ENCODE data around the gene ZBTB7C. TPM values are rescaled to one million over a fixed set of nuclear protein-coding genes. Genes with fewer than 3 reads are reported as not detected.

ZBTB7C gene
- total RNA-seq, 2 experiments from 2014 or later: not detected

DNA sequence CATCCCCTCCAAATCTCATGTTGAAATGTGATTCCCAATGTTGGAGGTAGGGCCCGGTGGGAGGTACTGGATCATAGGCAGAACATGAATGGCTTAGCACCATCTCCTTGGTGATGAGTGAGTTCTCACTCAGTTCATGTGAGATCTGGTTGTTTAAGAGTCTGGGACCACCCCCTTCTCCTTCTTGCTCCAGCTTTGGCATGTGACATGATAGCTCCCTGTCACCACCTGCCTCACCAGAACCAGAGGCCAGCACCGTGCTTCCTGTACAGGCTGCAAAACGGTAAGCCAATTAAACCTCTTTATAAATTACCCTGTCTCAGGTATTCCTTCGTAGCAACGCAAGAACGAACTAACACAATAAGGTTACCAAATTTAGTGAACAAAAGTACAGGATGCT is 95.4 kb downstream of the ZBTB7C start:
- intact Hi-C loops (cut with micrococcal nuclease; ENCODE audit: unreplicated experiment): no loop called here

DNA sequence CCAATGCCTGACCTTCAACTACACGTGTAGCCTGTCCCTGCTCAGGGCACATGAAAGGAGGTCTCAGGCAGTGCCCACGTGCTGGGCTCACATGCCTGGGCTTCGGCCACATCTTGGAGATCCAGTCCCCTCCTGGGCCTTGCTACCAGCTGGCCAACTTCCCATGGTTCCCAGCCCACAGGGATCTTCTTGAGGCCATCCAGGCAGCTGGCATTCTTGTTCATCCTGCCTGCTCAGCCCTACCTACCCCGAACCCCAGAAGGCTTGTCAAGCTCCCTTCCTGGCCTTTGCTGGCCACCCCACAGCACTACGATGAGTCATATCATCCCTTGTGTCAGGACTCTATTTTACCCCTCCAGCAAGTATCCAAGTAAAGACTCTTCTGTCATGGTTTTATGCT is 97.1 kb downstream of the ZBTB7C start:
- no peaks in the 10 kb centered on the region for H4K20me1 ChIP-seq (ENCODE audit: insufficient read depth, low read length)
- H3K4me2 ChIP-seq (ENCODE audit: low read length): no peak overlapping the region
- H3K79me2 ChIP-seq (ENCODE audit: insufficient read depth, low read depth, low read length): no peaks in the 10 kb centered on the region
- H3K9me2 ChIP-seq (ENCODE audit: insufficient read depth, low read length): no peaks in the 10 kb centered on the region
- ChIA-PET CTCF (ENCODE audit: unreplicated experiment) (no interaction called here), POLR2A (no interaction called here)
- H3K4me3 ChIP-seq (ENCODE audit: low read depth, low read length, poor library complexity, severe bottlenecking): no peak overlapping the region
- H3K36me3 ChIP-seq (ENCODE audit: insufficient read depth, low read length): no peaks in the 10 kb centered on the region
- H2AFZ ChIP-seq (ENCODE audit: low read length): no peak overlapping the region
- no peak overlapping the region for H3K27ac ChIP-seq (ENCODE audit: low read depth, low read length, poor library complexity, severe bottlenecking)
- DNase-seq (ENCODE audit: low spot score): no peak
- H3K9me3 ChIP-seq (ENCODE audit: low read length): no peaks in the 10 kb centered on the region
- intact Hi-C loops (cut with micrococcal nuclease; ENCODE audit: unreplicated experiment): no loop called here
- H3K4me1 ChIP-seq (ENCODE audit: insufficient read depth, low read length, poor library complexity, severe bottlenecking): no peaks in the 10 kb centered on the region
- no peak for TF ChIP-seq EZH2phosphoT487 (IDR thresholded peaks at IDR 0.05; ENCODE audit: borderline replicate concordance, low read depth, low read length)
- TF ChIP-seq, protein P1, sequence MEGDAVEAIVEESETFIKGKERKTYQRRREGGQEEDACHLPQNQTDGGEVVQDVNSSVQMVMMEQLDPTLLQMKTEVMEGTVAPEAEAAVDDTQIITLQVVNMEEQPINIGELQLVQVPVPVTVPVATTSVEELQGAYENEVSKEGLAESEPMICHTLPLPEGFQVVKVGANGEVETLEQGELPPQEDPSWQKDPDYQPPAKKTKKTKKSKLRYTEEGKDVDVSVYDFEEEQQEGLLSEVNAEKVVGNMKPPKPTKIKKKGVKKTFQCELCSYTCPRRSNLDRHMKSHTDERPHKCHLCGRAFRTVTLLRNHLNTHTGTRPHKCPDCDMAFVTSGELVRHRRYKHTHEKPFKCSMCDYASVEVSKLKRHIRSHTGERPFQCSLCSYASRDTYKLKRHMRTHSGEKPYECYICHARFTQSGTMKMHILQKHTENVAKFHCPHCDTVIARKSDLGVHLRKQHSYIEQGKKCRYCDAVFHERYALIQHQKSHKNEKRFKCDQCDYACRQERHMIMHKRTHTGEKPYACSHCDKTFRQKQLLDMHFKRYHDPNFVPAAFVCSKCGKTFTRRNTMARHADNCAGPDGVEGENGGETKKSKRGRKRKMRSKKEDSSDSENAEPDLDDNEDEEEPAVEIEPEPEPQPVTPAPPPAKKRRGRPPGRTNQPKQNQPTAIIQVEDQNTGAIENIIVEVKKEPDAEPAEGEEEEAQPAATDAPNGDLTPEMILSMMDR (conservative IDR thresholded peaks at IDR 0.05; ENCODE audit: low read length): no peak
- BruUV-seq (replicated peaks): no TSS peak

More for the DNA sequence above, 95.4 kb downstream of the ZBTB7C start:
- H3K4me2 ChIP-seq (ENCODE audit: low read length): no peak overlapping the region
- H3K4me1 ChIP-seq (ENCODE audit: insufficient read depth, low read length, poor library complexity, severe bottlenecking): no peaks in the 10 kb centered on the region
- H2AFZ ChIP-seq (ENCODE audit: low read length): no peak overlapping the region
- POLR2A ChIA-PET: no interaction called here
- H4K20me1 ChIP-seq (ENCODE audit: insufficient read depth, low read length): no peaks in the 10 kb centered on the region
- TF ChIP-seq EZH2phosphoT487 (IDR thresholded peaks at IDR 0.05; ENCODE audit: borderline replicate concordance, low read depth, low read length): no peak
- TF ChIP-seq, protein P1 (conservative IDR thresholded peaks at IDR 0.05; ENCODE audit: low read length): no peak
- no peaks in the 10 kb centered on the region for H3K9me2 ChIP-seq (ENCODE audit: insufficient read depth, low read length)
- no peak for DNase-seq (ENCODE audit: low spot score)
- H3K79me2 ChIP-seq (ENCODE audit: insufficient read depth, low read depth, low read length): no peaks in the 10 kb centered on the region
- no TSS peak for BruUV-seq (replicated peaks)
- H3K36me3 ChIP-seq (ENCODE audit: insufficient read depth, low read length): no peaks in the 10 kb centered on the region
- no peak overlapping the region for H3K4me3 ChIP-seq (ENCODE audit: low read depth, low read length, poor library complexity, severe bottlenecking)
- CTCF ChIA-PET (ENCODE audit: unreplicated experiment): no interaction called here
- no peaks in the 10 kb centered on the region for H3K9me3 ChIP-seq (ENCODE audit: low read length)
- no peak overlapping the region for H3K27ac ChIP-seq (ENCODE audit: low read depth, low read length, poor library complexity, severe bottlenecking)

DNA sequence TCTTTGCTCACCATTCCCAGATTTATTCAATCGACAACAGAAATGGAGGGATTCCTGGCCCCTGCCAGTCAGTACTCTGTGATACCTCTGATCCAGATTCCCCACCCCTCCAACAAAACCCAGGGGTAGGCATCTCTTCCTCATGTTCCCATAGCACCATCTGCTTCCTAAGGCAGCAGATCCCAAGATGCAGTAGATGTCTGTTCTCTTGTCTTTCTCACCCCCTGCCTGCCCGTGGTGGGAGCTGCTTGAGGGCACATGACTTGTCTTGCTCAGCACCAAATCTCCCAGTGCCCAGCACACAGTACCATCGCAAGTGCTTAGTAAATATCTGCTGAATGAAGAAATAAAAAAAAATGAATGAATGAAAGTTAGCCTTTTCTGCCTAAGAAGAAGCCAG is 98.2 kb downstream of the ZBTB7C start:
- POLR2A ChIA-PET: no interaction called here
- Histone ChIP-seq H3K9me3 (ENCODE audit: low read length) (no peaks in the 10 kb centered on the region), H3K4me1 (ENCODE audit: insufficient read depth, low read length, poor library complexity, severe bottlenecking) (no peaks in the 10 kb centered on the region), H2AFZ (ENCODE audit: low read length) (no peak overlapping the region), H3K79me2 (ENCODE audit: insufficient read depth, low read depth, low read length) (no peaks in the 10 kb centered on the region), H4K20me1 (ENCODE audit: insufficient read depth, low read length) (no peaks in the 10 kb centered on the region), H3K36me3 (ENCODE audit: insufficient read depth, low read length) (no peaks in the 10 kb centered on the region), H3K9me2 (ENCODE audit: insufficient read depth, low read length) (no peaks in the 10 kb centered on the region), H3K4me2 (ENCODE audit: low read length) (no peak overlapping the region), H3K27ac (ENCODE audit: low read depth, low read length, poor library complexity, severe bottlenecking) (no peak overlapping the region), H3K4me3 (ENCODE audit: low read depth, low read length, poor library complexity, severe bottlenecking) (no peak overlapping the region)
- CTCF ChIA-PET (ENCODE audit: unreplicated experiment): no interaction called here
- intact Hi-C loops (cut with micrococcal nuclease; ENCODE audit: unreplicated experiment): no loop called here
- TF ChIP-seq, protein P1 (conservative IDR thresholded peaks at IDR 0.05; ENCODE audit: low read length): no peak
- no peak for TF ChIP-seq EZH2phosphoT487 (IDR thresholded peaks at IDR 0.05; ENCODE audit: borderline replicate concordance, low read depth, low read length)
- DNase-seq (ENCODE audit: low spot score): no peak
- no TSS peak for BruUV-seq (replicated peaks)

Data from OCI-LY7 (cell line).